Measurements from ENCODE around the gene PUS1.
"Not testable (repeated sequence)": the region's sequence is repeated elsewhere in the genome, so short reads cannot be mapped to it uniquely, and the experiment has no call there.

GRCh38 chr12:131953810-131954209, 24.7 kb downstream of the PUS1 start:
- not testable (repeated sequence) for TF ChIP-seq EZH2 (IDR thresholded peaks at IDR 0.05; ENCODE audit: low read length, unreplicated experiment); CTCF (conservative IDR thresholded peaks at IDR 0.05; ENCODE audit: low read depth, low read length); EZH2phosphoT487 (IDR thresholded peaks at IDR 0.05; ENCODE audit: borderline replicate concordance, low read length)
